ENCODE results near the gene MMP10. TPM values are rescaled to one million over a fixed set of nuclear protein-coding genes. Genes with fewer than 3 reads are reported as not detected.

The MMP10 gene
- total RNA-seq, 1 experiment from 2014 or later = not detected

GRCh38 chr11:102781676-102782075, 1.2 kb upstream of the MMP10 start:
- ATAC-seq (no peak), DNase-seq (ENCODE audit: low spot score) (no peak)
- CTCF ChIA-PET = interaction anchor here (1.0 to 1.5 kb wide), 2 partner anchors 133 kb away, joined by 4 to 5 read pairs; no protein-coding TSS in a partner anchor
- no peak overlapping the region for H3K4me3 Mint-ChIP-seq
- H3K36me3 Mint-ChIP-seq = no peaks in the 10 kb centered on the region
- peaks cover 19% of the 10 kb centered on the region for H3K4me1 Mint-ChIP-seq
- POLR2A ChIA-PET = no interaction called here
- H3K27me3 Mint-ChIP-seq (ENCODE audit: low read depth) = no peaks in the 10 kb centered on the region
- peaks cover 7% of the 10 kb centered on the region for H3K9me3 Mint-ChIP-seq
- no peak overlapping the region for H3K27ac Mint-ChIP-seq
- TF ChIP-seq, protein P1, sequence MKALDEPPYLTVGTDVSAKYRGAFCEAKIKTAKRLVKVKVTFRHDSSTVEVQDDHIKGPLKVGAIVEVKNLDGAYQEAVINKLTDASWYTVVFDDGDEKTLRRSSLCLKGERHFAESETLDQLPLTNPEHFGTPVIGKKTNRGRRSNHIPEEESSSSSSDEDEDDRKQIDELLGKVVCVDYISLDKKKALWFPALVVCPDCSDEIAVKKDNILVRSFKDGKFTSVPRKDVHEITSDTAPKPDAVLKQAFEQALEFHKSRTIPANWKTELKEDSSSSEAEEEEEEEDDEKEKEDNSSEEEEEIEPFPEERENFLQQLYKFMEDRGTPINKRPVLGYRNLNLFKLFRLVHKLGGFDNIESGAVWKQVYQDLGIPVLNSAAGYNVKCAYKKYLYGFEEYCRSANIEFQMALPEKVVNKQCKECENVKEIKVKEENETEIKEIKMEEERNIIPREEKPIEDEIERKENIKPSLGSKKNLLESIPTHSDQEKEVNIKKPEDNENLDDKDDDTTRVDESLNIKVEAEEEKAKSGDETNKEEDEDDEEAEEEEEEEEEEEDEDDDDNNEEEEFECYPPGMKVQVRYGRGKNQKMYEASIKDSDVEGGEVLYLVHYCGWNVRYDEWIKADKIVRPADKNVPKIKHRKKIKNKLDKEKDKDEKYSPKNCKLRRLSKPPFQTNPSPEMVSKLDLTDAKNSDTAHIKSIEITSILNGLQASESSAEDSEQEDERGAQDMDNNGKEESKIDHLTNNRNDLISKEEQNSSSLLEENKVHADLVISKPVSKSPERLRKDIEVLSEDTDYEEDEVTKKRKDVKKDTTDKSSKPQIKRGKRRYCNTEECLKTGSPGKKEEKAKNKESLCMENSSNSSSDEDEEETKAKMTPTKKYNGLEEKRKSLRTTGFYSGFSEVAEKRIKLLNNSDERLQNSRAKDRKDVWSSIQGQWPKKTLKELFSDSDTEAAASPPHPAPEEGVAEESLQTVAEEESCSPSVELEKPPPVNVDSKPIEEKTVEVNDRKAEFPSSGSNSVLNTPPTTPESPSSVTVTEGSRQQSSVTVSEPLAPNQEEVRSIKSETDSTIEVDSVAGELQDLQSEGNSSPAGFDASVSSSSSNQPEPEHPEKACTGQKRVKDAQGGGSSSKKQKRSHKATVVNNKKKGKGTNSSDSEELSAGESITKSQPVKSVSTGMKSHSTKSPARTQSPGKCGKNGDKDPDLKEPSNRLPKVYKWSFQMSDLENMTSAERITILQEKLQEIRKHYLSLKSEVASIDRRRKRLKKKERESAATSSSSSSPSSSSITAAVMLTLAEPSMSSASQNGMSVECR (CRISPR knock-in tag; IDR thresholded peaks at IDR 0.05; ENCODE audit: borderline replicate concordance) = no peak
- no peak for TF ChIP-seq IRF2 (CRISPR knock-in tag; IDR thresholded peaks at IDR 0.05; ENCODE audit: borderline replicate concordance, low read depth)
- TF ChIP-seq KAT7 (CRISPR knock-in tag; IDR thresholded peaks at IDR 0.05; ENCODE audit: borderline replicate concordance) = no peak
- TF ChIP-seq TEAD4 (CRISPR knock-in tag; IDR thresholded peaks at IDR 0.05) = no peak
- no peak for TF ChIP-seq GABPB1 (CRISPR knock-in tag; IDR thresholded peaks at IDR 0.05)
- no peak for TF ChIP-seq FOXJ3 (CRISPR knock-in tag; IDR thresholded peaks at IDR 0.05; ENCODE audit: borderline replicate concordance)
- TF ChIP-seq MXD4 (CRISPR knock-in tag; IDR thresholded peaks at IDR 0.05; ENCODE audit: borderline replicate concordance) = no peak
- TF ChIP-seq NR1H2 (CRISPR knock-in tag; IDR thresholded peaks at IDR 0.05) = no peak
- TF ChIP-seq ATF3 (CRISPR knock-in tag; conservative IDR thresholded peaks at IDR 0.05) = no peak

DNA sequence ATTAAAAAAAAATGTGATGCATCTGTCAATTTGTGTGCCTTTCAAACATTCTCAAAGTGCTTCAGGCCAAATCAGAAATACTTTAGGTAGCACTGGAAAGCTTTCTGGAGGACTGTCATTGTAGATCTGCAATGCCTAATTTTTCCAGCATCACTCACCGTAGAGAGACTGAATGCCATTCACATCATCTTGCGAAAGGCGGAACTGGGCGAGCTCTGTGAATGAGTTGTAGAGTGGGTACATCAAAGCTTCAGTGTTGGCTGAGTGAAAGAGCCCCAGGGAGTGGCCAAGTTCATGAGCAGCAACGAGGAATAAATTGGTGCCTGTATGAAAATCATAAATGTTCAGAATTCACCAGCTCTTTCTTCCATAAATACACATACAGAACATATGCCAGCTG, 4.0 kb downstream of the MMP10 start:
- POLR2A ChIA-PET = no interaction called here
- Mint-ChIP-seq H3K4me1 (peaks cover 19% of the 10 kb centered on the region), H3K27me3 (ENCODE audit: low read depth) (no peaks in the 10 kb centered on the region), H3K4me3 (no peak overlapping the region), H3K36me3 (no peaks in the 10 kb centered on the region), H3K27ac (no peak overlapping the region), H3K9me3 (no peaks in the 10 kb centered on the region)
- ATAC-seq (no peak), DNase-seq (ENCODE audit: low spot score) (no peak)
- CTCF ChIA-PET = no interaction called here
- TF ChIP-seq NR3C1 (CRISPR knock-in tag; conservative IDR thresholded peaks at IDR 0.05; ENCODE audit: low read depth) = no peak
- no peak for TF ChIP-seq MLX (CRISPR knock-in tag; IDR thresholded peaks at IDR 0.05)
- TF ChIP-seq, protein P2, sequence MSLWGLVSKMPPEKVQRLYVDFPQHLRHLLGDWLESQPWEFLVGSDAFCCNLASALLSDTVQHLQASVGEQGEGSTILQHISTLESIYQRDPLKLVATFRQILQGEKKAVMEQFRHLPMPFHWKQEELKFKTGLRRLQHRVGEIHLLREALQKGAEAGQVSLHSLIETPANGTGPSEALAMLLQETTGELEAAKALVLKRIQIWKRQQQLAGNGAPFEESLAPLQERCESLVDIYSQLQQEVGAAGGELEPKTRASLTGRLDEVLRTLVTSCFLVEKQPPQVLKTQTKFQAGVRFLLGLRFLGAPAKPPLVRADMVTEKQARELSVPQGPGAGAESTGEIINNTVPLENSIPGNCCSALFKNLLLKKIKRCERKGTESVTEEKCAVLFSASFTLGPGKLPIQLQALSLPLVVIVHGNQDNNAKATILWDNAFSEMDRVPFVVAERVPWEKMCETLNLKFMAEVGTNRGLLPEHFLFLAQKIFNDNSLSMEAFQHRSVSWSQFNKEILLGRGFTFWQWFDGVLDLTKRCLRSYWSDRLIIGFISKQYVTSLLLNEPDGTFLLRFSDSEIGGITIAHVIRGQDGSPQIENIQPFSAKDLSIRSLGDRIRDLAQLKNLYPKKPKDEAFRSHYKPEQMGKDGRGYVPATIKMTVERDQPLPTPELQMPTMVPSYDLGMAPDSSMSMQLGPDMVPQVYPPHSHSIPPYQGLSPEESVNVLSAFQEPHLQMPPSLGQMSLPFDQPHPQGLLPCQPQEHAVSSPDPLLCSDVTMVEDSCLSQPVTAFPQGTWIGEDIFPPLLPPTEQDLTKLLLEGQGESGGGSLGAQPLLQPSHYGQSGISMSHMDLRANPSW (CRISPR knock-in tag; conservative IDR thresholded peaks at IDR 0.05; ENCODE audit: low read depth) = no peak
- TF ChIP-seq OVOL2 (CRISPR knock-in tag; IDR thresholded peaks at IDR 0.05; ENCODE audit: borderline replicate concordance) = no peak
- TF ChIP-seq, protein P3, sequence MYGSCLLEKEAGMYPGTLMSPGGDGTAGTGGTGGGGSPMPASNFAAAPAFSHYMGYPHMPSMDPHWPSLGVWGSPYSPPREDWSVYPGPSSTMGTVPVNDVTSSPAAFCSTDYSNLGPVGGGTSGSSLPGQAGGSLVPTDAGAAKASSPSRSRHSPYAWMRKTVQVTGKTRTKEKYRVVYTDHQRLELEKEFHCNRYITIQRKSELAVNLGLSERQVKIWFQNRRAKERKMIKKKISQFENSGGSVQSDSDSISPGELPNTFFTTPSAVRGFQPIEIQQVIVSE (CRISPR knock-in tag; IDR thresholded peaks at IDR 0.05; ENCODE audit: borderline replicate concordance) = no peak
- TF ChIP-seq ETV6 (CRISPR knock-in tag; IDR thresholded peaks at IDR 0.05) = no peak
- TF ChIP-seq, protein P4, sequence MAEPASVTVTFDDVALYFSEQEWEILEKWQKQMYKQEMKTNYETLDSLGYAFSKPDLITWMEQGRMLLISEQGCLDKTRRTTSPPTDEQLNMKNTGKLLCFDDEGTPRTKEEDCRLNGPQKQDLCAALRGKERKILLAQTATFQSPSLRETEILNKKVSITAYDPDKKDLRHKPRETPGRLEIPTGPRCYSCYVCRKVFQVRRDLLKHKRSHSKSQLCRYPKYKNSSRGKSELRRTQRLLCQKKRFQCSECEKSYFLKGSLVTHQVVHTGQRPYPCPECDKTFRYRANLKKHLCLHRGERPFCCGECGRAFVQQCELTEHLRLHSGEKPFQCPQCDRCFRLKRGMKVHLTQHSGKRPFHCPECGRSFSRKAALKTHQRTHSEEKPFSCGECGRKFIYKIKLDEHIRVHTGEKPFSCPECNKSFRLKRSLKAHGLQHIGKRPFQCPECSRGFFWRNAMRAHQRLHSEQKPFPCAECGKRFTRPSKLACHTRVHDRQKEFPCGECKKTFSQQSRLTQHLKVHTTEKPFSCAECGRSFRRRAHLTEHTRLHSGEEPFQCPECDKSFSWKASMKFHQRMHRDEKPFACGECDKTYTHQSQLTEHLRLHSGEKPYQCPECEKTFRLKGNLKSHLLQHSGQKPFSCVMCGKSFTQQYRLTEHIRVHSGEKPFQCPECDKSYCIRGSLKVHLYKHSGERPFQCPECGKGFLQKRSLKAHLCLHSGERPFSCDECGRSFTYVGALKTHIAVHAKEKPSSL (CRISPR knock-in tag; conservative IDR thresholded peaks at IDR 0.05) = no peak
- TF ChIP-seq, protein P5, sequence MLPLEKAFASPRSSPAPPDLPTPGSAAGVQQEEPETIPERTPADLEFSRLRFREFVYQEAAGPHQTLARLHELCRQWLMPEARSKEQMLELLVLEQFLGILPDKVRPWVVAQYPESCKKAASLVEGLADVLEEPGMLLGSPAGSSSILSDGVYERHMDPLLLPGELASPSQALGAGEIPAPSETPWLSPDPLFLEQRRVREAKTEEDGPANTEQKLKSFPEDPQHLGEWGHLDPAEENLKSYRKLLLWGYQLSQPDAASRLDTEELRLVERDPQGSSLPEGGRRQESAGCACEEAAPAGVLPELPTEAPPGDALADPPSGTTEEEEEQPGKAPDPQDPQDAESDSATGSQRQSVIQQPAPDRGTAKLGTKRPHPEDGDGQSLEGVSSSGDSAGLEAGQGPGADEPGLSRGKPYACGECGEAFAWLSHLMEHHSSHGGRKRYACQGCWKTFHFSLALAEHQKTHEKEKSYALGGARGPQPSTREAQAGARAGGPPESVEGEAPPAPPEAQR (CRISPR knock-in tag; IDR thresholded peaks at IDR 0.05) = no peak
- TF ChIP-seq ZNF416 (CRISPR knock-in tag; IDR thresholded peaks at IDR 0.05) = no peak
- TF ChIP-seq ZNF232 (CRISPR knock-in tag; IDR thresholded peaks at IDR 0.05) = no peak
- no peak for TF ChIP-seq ATF6 (CRISPR knock-in tag; IDR thresholded peaks at IDR 0.05)
- no peak for TF ChIP-seq ZNF263 (CRISPR knock-in tag; IDR thresholded peaks at IDR 0.05; ENCODE audit: low read depth)

All from WTC11 (cell line).